Measurements from ENCODE around the gene TMEM45B.
"Not testable (repeated sequence)": the region's sequence is repeated elsewhere in the genome, so short reads cannot be mapped to it uniquely, and the experiment has no call there.

GRCh38 chr11:129820228-129820627, 4.6 kb downstream of the TMEM45B start:
- TF ChIP-seq, protein P1, sequence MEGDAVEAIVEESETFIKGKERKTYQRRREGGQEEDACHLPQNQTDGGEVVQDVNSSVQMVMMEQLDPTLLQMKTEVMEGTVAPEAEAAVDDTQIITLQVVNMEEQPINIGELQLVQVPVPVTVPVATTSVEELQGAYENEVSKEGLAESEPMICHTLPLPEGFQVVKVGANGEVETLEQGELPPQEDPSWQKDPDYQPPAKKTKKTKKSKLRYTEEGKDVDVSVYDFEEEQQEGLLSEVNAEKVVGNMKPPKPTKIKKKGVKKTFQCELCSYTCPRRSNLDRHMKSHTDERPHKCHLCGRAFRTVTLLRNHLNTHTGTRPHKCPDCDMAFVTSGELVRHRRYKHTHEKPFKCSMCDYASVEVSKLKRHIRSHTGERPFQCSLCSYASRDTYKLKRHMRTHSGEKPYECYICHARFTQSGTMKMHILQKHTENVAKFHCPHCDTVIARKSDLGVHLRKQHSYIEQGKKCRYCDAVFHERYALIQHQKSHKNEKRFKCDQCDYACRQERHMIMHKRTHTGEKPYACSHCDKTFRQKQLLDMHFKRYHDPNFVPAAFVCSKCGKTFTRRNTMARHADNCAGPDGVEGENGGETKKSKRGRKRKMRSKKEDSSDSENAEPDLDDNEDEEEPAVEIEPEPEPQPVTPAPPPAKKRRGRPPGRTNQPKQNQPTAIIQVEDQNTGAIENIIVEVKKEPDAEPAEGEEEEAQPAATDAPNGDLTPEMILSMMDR (IDR thresholded peaks at IDR 0.05; ENCODE audit: low read depth, low read length): not testable (repeated sequence)
- TF ChIP-seq POLR2A (IDR thresholded peaks at IDR 0.05; ENCODE audit: extremely low read depth, insufficient read length); MYC (IDR thresholded peaks at IDR 0.05; ENCODE audit: low read depth, low read length): not testable (repeated sequence)
- TF ChIP-seq, protein P2, sequence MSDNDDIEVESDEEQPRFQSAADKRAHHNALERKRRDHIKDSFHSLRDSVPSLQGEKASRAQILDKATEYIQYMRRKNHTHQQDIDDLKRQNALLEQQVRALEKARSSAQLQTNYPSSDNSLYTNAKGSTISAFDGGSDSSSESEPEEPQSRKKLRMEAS (IDR thresholded peaks at IDR 0.05; ENCODE audit: low read depth, low read length): not testable (repeated sequence)
